Kidney glomerular epithelial cell (primary cell): Measurements from ENCODE around the gene PUSL1.
A peak's percentile ranks its signal among the peaks of the same experiment; 100 is the strongest.

Experiments
- DNase-seq: peaks from one replicate; lab custom pipeline; 2025; lab: John Stamatoyannopoulos, UW

PUSL1 gene

DNA sequence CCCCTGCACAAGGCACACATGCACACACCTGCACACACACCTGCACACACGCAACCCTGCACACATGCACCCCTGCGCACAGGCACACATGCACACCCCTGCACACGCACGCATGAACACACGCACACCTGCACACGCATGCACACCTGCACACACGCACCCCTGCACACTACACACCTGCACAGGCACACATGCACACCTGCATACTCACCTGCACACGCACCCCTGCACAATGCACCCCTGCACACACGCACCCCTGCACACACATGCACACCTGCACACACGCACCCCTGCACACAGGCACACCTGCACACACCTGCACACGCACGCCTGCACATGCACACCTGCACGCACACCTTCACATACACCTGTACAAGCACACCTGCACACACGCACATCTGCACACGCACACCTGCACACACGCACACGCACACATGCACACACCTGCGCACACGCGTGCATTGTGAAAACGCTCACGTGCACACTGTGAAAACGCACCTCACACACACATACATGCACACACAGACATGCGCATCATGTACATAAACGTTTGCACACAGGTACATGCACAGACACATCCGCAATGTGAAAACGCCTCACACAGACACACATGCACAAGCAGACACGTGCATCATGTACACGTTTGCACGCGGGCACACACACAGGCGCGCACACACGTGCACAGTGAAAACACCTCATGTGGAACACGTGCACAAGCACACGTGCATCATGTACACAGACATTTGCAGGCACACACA lies 32.6 kb downstream of the PUSL1 start:
- no peak for DNase-seq

DNA sequence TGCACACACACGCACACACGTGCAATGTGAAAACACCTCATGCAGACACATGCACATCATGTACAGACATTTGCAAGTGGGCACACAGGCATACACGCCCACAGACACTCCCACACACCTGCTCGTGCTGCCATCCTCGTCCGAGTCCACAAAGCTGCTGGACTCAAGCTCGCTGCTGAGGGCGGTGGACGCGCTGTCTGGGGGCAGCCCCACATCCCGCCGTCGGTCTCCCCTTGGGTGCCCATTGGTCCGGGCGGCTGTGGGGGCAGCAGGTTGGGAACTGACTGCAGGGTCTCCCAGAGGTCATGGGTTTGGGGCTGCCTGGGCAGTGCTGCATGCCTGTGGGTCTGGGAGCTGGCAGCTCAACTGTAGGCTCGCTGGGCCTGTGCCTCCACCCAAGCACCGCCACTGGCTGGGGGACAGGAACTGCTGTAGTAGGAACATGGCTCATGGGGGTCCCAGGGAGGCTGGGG lies 33.2 kb downstream of the PUSL1 start:
- no peak for DNase-seq

DNA sequence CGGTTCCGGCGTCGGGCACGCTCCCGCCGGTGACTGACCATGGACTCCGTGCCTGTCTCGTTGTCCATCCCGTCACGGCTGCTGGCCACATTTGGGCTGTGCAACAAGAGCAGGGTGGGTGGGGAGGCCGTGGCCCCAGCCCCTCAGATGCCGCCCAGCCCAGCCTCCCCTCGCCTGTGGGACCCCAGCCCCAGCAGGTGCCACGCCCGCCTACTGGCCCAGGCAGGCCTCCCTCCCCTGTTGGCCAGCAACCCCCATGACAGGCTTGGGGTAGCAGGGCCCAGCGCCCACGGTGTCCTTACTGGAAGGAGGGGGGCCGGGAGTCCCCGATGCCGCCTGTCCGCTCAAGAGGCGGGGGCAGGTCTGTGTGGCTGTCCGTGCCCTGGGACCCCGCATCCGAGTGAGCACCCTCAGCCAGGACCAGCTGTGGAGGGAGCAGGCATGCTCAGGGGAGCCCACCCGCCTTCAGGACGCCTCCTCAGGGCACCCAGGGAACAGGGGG lies 33.7 kb downstream of the PUSL1 start:
- DNase-seq, result no peak

DNA sequence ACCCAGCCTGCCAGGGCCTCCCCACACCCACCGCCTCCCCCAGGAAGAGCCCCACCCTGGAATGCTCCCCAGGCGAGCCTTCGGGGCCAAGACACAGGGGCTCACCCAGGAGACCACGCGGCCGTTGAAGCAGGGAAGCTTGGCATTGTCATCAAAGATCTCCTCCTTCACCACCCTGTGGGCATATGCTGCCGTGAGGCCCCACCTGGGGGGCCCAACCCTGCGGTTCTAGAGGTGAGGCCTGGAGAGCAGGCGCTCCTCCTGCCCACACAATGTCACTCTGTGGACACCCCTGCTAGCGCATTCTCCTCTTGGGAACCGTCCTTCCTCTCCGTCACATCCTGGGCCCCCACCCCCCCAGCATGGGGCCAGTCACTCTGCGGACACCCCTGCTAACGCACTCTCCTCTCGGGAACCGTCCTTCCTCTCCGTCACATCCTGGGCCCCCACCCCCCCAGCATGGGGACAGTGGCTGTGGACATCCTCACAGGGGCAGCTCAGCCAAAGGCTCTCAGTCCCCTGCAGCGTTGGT lies 34.3 kb downstream of the PUSL1 start:
- DNase-seq, result no peak

DNA sequence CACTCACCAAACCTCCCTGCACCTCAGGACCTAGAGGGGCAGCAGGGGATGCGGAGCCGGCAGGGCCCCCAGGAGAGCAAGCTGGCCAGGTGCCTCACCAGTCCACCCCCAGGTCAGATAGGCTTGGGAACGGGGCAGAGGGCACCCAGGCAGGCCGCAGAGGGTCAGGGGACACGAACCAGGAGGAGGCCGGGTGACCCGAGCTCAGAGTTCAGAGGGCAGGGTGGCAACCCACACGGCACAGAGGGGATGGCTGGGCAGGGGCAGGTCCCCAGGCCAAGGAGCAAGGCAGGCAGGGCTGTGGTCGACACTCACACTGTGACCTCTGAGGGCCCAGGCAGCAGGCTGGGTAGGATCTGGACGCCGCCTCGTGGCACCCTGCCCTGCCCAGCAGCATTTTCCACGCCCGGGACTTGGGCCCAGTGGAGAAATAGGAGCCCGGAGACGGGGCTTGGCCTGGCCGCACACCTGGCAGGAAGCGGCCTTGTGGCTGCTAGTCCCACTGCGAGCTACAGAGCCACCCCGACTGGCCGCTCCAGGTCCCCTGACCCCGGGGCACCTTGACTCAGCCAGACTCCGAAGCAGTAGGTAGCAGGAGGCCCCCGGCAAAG lies 35.5 kb downstream of the PUSL1 start:
- DNase-seq, result no peak

DNA sequence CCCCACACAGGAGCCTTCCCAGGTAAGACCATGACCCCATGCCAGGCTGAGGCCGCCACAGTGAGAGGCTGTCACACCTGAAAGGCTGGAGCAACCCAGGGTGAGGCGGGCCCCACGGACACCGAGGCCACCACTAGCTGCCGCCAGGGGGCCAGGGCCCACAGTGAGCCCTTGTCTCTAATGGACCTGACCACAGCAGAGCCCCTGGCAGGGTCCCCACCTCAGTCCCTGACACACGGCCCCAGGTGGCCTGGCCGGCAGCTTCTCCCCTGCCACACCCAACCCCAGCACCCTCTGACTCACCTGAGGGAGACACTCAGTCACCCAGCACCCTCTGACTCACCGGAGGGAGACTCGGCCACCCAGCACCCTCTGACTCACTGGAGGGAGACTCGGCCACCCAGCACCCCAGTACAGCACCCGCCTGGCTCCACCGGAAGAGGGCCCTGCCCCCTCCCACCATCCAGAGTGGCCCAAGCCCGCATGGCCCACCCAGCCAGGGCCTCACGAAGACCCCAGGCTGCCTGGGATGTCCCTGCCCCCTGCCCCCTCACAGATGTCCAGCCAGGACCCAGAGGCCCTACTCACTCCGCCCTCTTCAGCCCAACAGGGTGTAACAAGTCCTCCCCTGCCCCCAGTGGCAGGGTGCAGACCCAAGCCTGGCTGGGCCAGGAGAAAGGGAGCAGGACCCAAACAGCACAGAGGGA lies 36.4 kb downstream of the PUSL1 start:
- peak; percentile 48 for DNase-seq

DNA sequence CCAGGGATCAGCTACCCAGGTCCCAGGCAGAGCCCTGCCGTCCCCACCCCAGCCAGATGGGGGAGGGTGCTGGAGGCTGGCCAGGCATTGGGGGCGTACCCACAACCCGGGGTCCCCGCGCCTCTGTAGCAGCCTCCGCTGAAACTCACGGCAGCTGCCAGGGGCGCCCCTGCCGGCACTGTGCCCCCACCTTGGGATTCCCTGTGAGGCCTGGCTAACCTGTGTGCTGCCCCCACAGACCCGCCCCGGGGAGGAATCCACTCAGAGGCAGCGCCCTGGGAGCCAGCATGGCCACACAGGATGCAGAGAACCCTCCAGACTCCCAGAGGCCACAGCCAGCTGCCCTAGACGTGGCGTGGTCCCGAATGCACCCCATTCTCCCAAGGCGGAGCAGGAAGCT lies 37.0 kb downstream of the PUSL1 start:
- no peak for DNase-seq

DNA sequence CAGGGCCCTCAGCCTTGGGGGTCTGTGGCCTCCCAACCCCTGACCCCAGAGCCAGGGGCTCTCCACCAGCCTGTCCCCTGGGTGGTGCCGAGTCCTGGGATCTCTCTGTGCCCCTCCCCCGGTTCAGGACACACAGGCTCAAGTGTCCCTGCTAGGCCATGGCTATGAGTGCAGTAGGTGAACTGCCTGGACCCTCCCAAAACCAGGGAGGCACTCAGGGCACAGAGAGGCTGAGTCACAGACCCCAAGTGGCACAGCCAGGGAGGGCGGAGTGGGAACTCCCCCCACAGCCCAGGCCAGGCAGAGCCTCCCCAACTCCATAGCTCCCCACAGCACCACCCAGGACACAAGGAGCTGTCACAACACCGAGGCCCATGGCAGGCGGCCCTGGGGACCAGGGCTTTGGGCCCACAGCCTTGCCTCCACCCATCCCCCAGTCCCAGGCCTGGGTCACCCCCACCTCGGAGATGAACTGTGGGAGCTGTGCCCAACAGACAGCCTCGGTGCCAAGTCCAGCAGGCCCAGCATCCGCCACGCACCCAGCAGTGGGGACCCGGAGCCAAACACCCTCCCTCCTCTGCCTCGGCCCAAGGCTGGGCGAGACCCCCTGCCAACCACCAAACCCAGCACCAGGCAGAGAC lies 37.6 kb downstream of the PUSL1 start:
- DNase-seq, result no peak

DNA sequence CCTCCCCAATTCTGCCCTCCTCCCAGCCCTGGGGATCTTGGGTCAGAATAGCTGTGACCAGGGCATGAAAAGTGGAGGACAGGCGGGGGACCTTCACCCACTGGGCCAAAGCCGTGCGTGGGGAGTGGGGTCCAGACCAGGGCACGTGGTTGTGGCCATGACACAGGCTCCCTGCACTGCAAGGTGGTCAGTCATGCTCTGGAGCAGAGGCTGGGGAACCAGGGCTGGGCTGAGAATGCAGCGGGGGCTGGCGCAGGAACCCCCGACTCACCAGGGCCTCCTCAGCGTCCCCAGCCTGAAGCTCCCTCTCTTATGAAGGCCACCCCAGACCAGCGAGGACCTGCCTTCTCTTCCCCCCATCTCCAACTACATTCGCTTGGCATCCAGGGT lies 38.1 kb downstream of the PUSL1 start:
- no peak for DNase-seq

DNA sequence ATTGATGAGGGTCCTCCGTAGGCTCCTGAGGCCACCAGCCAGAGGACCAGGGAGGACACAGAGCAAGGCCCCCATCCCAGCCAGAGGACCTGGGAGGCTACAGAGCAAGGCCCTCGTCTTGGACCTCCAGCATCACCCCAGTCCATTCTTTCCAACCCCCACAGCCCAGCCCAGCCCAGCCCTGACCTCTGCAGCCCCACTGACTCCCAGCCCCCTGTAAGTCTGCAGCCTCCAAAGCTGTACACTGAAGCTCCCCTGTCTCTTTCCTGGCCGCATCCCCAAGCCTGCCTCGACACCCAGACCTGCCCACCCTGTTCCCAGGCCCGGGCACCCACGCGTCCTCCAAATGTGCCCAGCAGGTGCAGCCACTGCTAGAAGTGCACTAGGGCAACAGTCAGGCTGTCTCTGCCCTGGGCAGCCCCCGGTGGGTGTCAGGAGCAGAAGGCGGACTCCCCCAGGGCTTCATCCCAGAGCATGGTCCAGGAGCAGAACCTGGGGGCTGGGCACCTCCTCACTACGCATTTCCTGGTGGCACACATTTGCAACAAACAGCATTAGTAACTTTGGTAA lies 38.7 kb downstream of the PUSL1 start:
- no peak for DNase-seq

DNA sequence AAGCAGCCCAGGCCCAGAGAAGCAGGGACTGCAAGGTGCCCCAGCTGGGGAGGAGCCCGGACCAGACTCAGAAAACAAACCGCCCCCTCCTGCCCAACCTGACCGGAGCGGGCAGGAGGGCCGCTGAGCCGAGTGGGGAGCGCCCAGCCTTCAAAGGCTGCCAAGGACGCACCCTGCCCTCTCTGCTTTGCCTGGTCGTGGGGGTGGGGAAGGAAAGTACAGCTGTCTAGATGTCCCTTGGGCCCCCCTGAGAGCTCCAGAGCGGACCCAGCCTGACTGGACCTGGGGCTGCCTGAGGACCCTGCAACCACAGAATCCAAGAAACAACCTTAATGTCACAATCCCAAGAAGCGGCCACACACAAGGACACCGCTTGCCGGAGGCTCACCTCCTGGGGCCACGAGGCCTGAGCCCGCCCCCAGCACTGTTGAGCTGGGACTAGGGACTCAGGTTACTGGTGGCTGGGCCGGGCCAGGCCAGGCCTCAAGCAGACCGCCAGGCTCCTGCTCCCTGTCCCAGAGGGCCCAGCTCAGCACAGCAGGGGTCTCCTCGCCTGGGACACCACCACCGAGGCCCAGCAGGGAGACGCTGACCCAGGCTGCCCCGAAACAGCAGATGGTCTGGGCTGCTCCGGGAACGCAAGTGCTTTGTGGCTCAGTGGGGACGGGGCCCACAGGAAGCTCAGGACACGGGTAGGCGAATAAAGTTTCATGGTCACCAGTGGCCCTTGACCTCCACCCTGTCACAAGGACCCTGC lies 39.4 kb downstream of the PUSL1 start:
- no peak for DNase-seq

DNA sequence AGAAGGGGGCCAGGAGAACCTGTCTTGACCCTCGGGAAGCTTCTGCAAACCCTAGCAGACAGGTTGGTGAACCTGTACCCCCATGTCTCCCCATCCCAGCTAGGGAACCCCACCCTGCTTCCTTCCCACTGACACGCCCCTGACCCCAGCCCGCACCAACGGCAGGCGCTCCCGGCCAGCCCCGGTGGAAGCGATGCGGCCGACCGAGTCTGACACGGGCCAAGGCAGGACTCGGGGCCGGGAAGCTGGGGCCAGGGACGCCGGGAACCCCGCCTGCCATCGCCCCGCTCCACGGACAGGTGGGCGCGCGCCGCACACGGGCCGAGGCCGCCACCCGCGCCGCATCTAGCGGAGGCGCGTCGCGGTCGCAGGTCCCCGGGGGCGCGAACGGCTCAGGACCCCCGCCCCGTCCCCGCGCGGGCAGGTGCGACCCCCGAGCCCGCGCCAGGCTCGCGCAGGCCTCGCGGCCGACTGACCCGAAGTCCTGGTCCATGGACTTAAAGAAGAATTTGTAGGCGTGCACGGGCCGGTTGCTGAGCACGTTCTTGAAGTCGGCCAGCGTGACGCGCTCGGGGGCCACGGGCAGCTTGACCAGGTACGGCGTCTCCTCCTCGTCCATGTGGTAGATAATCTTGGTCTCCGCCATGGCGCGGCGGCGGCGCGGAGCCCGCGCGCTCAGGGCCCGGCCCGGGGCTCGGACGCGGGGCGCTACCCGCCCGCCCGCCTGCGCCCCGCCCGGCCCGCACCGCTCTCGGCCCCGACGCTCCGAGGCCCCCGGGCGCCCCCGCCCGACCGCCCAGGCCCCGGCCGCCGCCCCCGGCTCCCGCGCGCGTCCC lies 40.2 kb downstream of the PUSL1 start:
- DNase-seq, result no peak

DNA sequence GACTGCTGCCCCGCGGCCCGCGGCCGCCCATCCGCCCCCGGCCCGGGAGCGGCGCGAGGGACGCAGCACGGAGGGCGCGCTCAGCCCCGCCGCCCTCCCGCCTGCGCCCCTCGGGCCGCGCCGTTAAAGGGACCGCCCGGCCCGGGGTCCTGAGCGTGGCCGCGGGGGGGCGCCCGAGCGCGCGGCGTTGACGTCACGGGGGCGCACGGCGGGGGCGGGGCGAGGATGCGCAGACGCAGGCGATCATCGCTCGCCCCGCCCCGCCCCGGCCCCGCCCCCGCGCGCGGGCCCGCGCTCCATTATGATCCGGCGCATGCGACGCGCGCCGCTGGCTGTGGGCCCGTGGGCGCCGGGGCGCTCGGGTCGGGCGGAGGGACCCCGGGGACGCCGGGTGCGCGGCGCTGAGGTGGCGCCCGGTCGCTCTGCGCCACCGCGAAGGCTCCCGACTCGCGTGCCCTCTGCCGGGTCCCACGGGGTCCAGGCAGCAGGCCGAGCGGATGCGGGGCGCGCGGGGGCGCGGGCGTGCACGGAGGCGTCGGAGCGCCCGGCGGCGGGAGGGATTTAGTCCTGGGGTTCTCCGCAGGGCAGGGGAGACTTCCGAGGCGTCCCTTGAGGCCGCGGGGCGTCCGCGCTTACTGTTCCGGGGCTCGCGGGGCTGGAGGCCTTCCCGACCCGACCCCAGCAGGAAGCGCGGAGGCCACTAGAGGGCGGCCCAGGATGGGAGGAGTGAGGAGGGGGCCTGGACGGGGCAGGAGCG lies 41.0 kb downstream of the PUSL1 start, which contains the start of gene DVL1:
Gene DVL1, minus strand, starts transcription at position 163 of the 757 bp plus-strand sequence. CDS start 353 bp downstream, outside the sequence.
- peak; percentile 18 for DNase-seq

DNA sequence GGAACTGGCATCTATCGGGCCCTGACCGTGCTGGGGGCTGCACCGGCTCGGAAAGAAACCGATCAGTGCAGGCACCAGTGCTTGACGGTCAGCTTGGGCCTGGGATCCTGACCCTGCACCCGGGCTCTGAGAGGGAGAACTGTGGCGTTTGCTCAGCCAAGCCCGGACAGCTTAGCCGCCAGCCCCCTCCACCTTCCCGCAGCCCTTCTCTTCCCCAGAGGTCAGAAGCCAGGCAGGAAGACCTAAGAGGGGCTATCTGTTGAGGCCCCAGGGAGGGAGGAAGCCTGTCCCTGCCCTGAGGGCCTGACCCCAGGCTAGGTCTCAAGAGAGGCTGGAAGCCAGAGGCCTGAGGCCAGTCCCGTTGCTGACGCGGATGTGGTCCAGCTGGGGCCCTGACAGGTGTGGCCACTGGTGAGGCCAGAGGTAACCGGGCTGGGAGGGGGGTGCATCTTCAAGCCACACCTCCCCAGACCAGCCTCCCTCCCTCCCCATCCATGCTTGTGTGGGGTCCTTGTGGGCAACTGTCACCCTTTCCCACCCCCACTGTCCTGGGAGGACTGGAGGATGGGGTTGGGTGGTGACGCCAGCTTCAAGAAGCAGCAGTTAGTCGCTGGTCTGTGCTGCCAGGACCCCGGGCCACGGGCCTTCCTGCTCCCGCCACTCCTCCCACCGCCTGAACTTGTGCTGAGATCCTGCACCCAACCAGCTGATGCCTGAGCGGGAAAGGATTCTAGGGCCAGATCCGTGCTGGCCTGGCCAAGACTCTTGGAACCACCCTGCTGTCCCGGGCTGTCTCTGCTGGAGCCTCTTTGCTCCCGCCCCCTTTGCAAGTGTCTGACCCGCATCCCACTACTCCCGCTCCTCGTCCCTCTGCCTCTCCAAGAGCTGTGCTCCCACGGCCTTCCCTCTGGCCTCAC lies 43.4 kb downstream of the PUSL1 start:
- no peak for DNase-seq

DNA sequence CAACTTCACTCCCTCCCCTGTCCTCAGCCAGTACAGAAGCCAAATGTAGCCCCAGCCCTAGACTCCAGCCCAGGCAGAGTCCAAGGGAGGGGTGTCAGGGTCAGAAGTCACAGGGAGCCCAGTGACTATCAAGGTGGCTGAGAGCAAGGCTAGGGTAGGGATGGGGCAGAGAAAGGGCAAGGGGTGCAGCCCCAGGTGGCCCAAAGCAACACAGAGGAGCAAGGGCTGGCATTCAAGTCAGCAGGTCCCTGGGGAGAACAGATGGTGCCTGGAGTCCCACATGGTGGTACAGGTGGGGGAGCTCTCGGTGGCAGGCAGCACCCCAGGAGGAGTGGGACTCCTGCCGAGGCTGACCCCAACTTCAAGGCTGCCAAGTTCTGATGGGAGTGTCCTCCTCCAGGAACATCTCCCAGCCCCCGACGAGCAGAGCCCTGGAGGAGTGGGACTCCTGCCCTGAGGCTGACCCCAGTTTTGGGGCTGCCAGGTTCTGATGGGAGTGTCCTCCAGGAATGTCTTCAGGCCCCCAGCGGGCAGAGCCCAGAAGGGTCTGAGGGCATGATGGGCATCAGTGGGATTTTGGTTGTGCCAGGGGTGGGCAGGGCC lies 44.5 kb downstream of the PUSL1 start:
- DNase-seq, result no peak

DNA sequence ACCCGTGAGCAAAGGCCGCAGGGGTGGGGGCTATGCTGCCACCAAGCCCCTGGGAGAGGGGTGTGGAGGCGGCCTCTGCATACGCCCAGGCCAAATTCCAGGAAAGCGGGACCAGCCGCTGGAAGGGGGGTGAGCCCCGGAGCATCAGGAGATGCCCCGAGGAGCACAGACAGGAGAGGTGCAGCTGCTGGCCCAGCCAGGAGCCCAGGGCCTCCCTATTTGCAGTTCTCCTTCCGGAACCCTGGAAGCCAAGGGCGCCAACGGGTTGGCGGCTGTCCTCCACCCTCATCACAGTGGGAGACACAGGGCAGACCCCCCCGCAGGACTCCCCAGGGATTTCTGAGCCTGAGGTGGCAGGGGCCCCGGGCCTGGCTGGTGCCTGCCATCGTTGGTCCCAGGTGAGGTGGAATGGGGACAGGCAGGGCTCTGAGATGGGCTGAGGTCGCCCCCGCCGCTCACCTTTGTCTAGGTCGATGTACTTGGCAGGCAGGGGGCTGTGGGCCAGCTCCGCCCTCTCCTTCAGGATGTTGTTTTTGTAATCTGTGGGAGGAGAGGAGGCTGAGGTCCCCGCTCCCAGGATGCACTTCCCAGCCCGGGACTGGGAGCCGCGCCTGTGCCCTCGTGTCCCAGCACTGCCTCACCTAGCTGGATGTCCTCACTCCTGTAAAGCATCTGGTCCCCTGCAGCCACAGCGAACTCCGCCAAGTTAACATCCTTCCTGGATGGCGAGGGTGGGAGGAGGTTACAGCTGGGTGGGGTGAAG lies 45.2 kb downstream of the PUSL1 start:
- no peak for DNase-seq
